ENCODE data around the gene AGBL1. TPM values are rescaled to one million over a fixed set of nuclear protein-coding genes. Genes with fewer than 3 reads are reported as not detected.

The AGBL1 gene
- total and polyA plus RNA-seq, 2 donors, result 1.5 TPM; not detected in 1

DNA sequence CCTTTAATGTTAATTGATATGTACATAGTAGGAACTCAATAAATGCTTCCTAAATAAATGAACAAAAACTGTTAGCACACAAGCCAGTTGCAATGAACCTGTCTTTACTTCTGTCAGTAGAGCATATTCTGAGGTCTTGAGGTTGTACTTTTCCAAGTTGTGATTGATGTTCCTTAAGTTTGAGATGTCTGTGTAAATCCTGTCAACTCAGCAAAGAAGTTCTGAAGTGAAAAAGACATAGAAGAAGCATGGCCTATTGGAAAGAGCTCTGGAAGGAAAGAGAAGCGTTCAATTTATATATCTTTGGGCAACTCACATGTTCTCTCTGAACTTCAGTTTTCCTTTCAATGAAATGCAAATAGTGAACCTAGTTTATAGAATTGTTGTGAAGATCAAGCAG lies 269.9 kb downstream of the AGBL1 start:
- H3K36me3 ChIP-seq (ENCODE audit: insufficient read depth), result no peaks in the 10 kb centered on the region
- no peak for DNase-seq (ENCODE audit: extremely low spot score)
- H3K4me1 ChIP-seq (ENCODE audit: insufficient read depth), result no peaks in the 10 kb centered on the region
- 89% methylated on average over 1 of the region's 1 CpG for WGBS
- H3K4me3 ChIP-seq (ENCODE audit: low read depth, low read length), result no peak overlapping the region
- H3K27ac ChIP-seq (ENCODE audit: low read depth), result no peak overlapping the region

DNA sequence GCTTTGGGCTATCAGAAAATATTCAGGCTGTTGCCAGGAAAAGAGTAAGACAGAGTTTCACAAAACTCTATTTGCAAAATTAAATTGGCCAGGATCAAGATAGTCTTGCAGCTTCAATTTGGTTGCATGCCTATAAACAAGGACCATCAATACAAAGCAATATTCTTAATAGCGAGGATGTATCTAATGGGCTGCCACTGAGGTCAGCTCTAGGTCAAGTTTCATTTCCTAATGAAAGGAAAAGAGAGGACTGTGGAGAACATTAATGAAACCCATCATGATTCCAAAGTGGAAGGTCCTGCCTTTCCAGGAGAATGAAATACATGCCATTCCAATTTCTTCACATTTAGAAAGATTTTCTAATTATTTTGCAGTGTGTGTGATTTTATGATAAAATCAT lies 273.5 kb downstream of the AGBL1 start:
- Histone ChIP-seq H3K27ac (ENCODE audit: low read depth) (no peak overlapping the region), H3K4me1 (ENCODE audit: insufficient read depth) (no peaks in the 10 kb centered on the region), H3K4me3 (ENCODE audit: low read depth, low read length) (no peak overlapping the region), H3K36me3 (ENCODE audit: insufficient read depth) (no peaks in the 10 kb centered on the region)
- no peak for DNase-seq (ENCODE audit: extremely low spot score)
- WGBS, result 61% methylated on average over 1 of the region's 1 CpG

DNA sequence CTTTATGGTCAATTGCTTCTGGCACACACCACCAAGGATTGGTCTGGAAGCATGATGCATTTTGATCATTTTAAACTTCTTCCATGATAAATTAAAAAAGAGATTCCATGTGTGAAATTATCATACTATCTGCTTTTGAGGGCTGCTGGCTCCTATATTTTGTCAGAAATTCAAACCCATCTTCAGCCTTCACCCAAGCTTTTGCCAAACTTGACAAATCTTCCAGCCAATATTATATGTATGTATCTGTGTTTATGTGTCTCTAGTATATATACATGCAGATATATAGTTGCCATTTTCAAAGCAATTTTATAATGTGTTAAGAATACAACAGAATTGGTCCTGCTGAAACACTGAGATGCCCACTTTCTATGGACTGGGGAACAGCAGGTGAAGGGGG lies 275.7 kb downstream of the AGBL1 start:
- H3K36me3 ChIP-seq (ENCODE audit: insufficient read depth), result no peaks in the 10 kb centered on the region
- no peak overlapping the region for H3K27ac ChIP-seq (ENCODE audit: low read depth)
- H3K4me3 ChIP-seq (ENCODE audit: low read depth, low read length), result no peak overlapping the region
- no peak for DNase-seq (ENCODE audit: extremely low spot score)
- no peaks in the 10 kb centered on the region for H3K4me1 ChIP-seq (ENCODE audit: insufficient read depth)

GRCh38 chr15:86355801-86356200 lies 276.1 kb downstream of the AGBL1 start:
- H3K4me1 ChIP-seq (ENCODE audit: insufficient read depth), result no peaks in the 10 kb centered on the region

GRCh38 chr15:86362555-86362954 lies 282.9 kb downstream of the AGBL1 start:
- H3K27ac ChIP-seq (ENCODE audit: low read depth), result no peak overlapping the region
- no peaks in the 10 kb centered on the region for H3K4me1 ChIP-seq (ENCODE audit: insufficient read depth)
- H3K4me3 ChIP-seq (ENCODE audit: low read depth, low read length), result no peak overlapping the region
- no peak for DNase-seq (ENCODE audit: extremely low spot score)
- H3K36me3 ChIP-seq (ENCODE audit: insufficient read depth), result no peaks in the 10 kb centered on the region

More at GRCh38 chr15:86355801-86356200, 276.1 kb downstream of the AGBL1 start:
- Histone ChIP-seq H3K4me3 (ENCODE audit: low read depth, low read length) (no peak overlapping the region), H3K36me3 (ENCODE audit: insufficient read depth) (no peaks in the 10 kb centered on the region), H3K27ac (ENCODE audit: low read depth) (no peak overlapping the region)
- WGBS, result 13% methylated on average over 1 of the region's 1 CpG
- no peak for DNase-seq (ENCODE audit: extremely low spot score)

- no peaks in the 10 kb centered on the region for H3K4me1 ChIP-seq (ENCODE audit: insufficient read depth)
- H3K36me3 ChIP-seq (ENCODE audit: insufficient read depth), result no peaks in the 10 kb centered on the region
- no peak overlapping the region for H3K27ac ChIP-seq (ENCODE audit: low read depth)
- H3K4me3 ChIP-seq (ENCODE audit: low read depth, low read length), result no peak overlapping the region
- no peak for DNase-seq (ENCODE audit: extremely low spot score)
- WGBS, result 11% methylated on average over 1 of the region's 1 CpG
Observed at GRCh38 chr15:86373147-86373546, 293.5 kb downstream of the AGBL1 start.

- Histone ChIP-seq H3K27ac (ENCODE audit: low read depth) (no peak overlapping the region), H3K36me3 (ENCODE audit: insufficient read depth) (no peaks in the 10 kb centered on the region), H3K4me3 (ENCODE audit: low read depth, low read length) (no peak overlapping the region), H3K4me1 (ENCODE audit: insufficient read depth) (no peaks in the 10 kb centered on the region)
- 59% methylated on average over 1 of the region's 1 CpG for WGBS
- no peak for DNase-seq (ENCODE audit: extremely low spot score)
Observed at GRCh38 chr15:86375733-86376280, 296.1 kb downstream of the AGBL1 start.

- Histone ChIP-seq H3K4me1 (ENCODE audit: insufficient read depth) (no peaks in the 10 kb centered on the region), H3K36me3 (ENCODE audit: insufficient read depth) (no peaks in the 10 kb centered on the region), H3K4me3 (ENCODE audit: low read depth, low read length) (no peak overlapping the region), H3K27ac (ENCODE audit: low read depth) (no peak overlapping the region)
- 82% methylated on average over 1 of the region's 1 CpG for WGBS
- DNase-seq (ENCODE audit: extremely low spot score), result no peak
Observed at GRCh38 chr15:86377914-86378313, 298.2 kb downstream of the AGBL1 start.

- Histone ChIP-seq H3K27ac (ENCODE audit: low read depth) (no peak overlapping the region), H3K4me3 (ENCODE audit: low read depth, low read length) (no peak overlapping the region), H3K36me3 (ENCODE audit: insufficient read depth) (no peaks in the 10 kb centered on the region), H3K4me1 (ENCODE audit: insufficient read depth) (no peaks in the 10 kb centered on the region)
- 92% methylated on average over 5 of the region's 5 CpGs for WGBS
- DNase-seq (ENCODE audit: extremely low spot score), result no peak
Observed at GRCh38 chr15:86382341-86382740, 302.7 kb downstream of the AGBL1 start.

GRCh38 chr15:86383611-86384010 lies 303.9 kb downstream of the AGBL1 start:
- WGBS, result 87% methylated on average over 6 of the region's 6 CpGs
- H3K36me3 ChIP-seq (ENCODE audit: insufficient read depth), result no peaks in the 10 kb centered on the region
- DNase-seq (ENCODE audit: extremely low spot score), result no peak
- no peak overlapping the region for H3K27ac ChIP-seq (ENCODE audit: low read depth)
- no peak overlapping the region for H3K4me3 ChIP-seq (ENCODE audit: low read depth, low read length)
- H3K4me1 ChIP-seq (ENCODE audit: insufficient read depth), result no peaks in the 10 kb centered on the region

DNA sequence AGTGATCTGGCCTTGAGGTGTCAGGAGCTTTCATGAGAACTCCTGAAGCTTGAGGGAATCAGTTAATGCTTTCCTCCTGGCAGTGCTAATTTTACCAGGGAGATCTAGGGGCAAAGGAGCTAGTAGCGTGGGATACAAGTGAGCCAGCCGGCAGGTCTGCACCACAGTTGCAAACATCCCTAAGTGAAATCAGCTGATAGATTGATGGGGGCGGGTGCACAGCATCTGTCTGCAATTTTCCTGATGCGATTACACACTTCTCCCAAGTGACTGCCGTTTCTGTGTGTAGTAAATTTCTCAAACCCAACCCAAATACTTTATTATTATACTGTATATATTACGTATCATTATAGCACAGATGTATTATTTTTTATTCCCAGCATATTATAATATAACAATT lies 304.5 kb downstream of the AGBL1 start:
- no peak for DNase-seq (ENCODE audit: extremely low spot score)
- no peaks in the 10 kb centered on the region for H3K36me3 ChIP-seq (ENCODE audit: insufficient read depth)
- H3K4me3 ChIP-seq (ENCODE audit: low read depth, low read length), result no peak overlapping the region
- 50% methylated on average over 6 of the region's 6 CpGs for WGBS
- no peak overlapping the region for H3K27ac ChIP-seq (ENCODE audit: low read depth)
- no peaks in the 10 kb centered on the region for H3K4me1 ChIP-seq (ENCODE audit: insufficient read depth)

DNA sequence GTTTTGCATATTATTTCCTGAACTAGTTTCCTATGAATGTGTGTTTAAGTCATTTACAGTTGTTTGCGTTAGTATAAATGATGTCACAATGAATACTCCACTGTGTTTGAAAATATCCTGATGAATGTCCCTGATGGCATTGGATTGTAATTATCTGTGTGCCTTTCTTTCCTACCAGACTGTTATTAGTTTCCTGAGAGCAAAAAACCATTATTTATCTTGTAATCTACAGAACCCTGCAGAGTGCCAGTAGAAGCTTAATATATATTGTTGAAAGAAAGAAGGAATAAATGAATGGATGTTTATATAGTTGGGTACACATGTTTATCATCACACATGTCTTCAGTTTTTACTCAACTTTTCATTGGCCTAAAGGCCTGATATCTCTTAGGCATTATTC lies 312.6 kb downstream of the AGBL1 start:
- Histone ChIP-seq H3K4me1 (ENCODE audit: insufficient read depth) (no peaks in the 10 kb centered on the region), H3K27ac (ENCODE audit: low read depth) (no peak overlapping the region), H3K4me3 (ENCODE audit: low read depth, low read length) (no peak overlapping the region), H3K36me3 (ENCODE audit: insufficient read depth) (no peaks in the 10 kb centered on the region)
- no peak for DNase-seq (ENCODE audit: extremely low spot score)
- 88% methylated on average over 1 of the region's 1 CpG for WGBS

- no peak for DNase-seq (ENCODE audit: extremely low spot score)
- Histone ChIP-seq H3K36me3 (ENCODE audit: insufficient read depth) (no peaks in the 10 kb centered on the region), H3K4me3 (ENCODE audit: low read depth, low read length) (no peak overlapping the region), H3K27ac (ENCODE audit: low read depth) (no peak overlapping the region), H3K4me1 (ENCODE audit: insufficient read depth) (no peaks in the 10 kb centered on the region)
- 70% methylated on average over 2 of the region's 2 CpGs for WGBS
Observed at GRCh38 chr15:86392874-86393273, 313.2 kb downstream of the AGBL1 start.

GRCh38 chr15:86394866-86395265 lies 315.2 kb downstream of the AGBL1 start:
- no peaks in the 10 kb centered on the region for H3K36me3 ChIP-seq (ENCODE audit: insufficient read depth)
- 90% methylated on average over 1 of the region's 1 CpG for WGBS
- DNase-seq (ENCODE audit: extremely low spot score), result no peak
- H3K4me1 ChIP-seq (ENCODE audit: insufficient read depth), result no peaks in the 10 kb centered on the region
- H3K27ac ChIP-seq (ENCODE audit: low read depth), result no peak overlapping the region
- no peak overlapping the region for H3K4me3 ChIP-seq (ENCODE audit: low read depth, low read length)

Measured in urinary bladder (tissue), 4 donors.